SK-N-SH treated with all-trans-retinoic acid at 6 μM for 48 hours (cell line): ENCODE results near the gene CYP8B1.

Experiments
- ATAC-seq: fragments of 200-7000 bp; cut with Tn5 transposase; 3 replicates; pipeline ENCODE4 v1.9.1; 2020; ENCODE audit warnings: mild to moderate bottlenecking, moderate library complexity
- ARNTL ChIP-seq: fragments of 450-650 bp; formaldehyde crosslinking; IDR thresholded peaks from 2 replicates; pipeline ENCODE4 v1.5.0; 2020; ENCODE audit warnings: low read depth, mild to moderate bottlenecking, moderate library complexity, borderline replicate concordance
- BACH2 ChIP-seq: fragments of 250-450 bp; sonication (Bioruptor Pico); IDR thresholded peaks from 2 replicates; pipeline ENCODE4 v1.9.0; 2021; ENCODE audit warnings: mild to moderate bottlenecking, borderline replicate concordance
- CREB5 ChIP-seq: fragments of 250-450 bp; sonication (Bioruptor Pico); IDR thresholded peaks from 2 replicates; pipeline ENCODE4 v1.5.1; 2020; ENCODE audit warnings: low read depth, mild to moderate bottlenecking, moderate library complexity
- CSDC2 ChIP-seq: fragments of 250-450 bp; sonication (Bioruptor Pico); IDR thresholded peaks from 2 replicates; pipeline ENCODE4 v1.5.0; 2020; ENCODE audit warnings: mild to moderate bottlenecking, moderate library complexity
- CSRNP3 ChIP-seq: fragments of 250-450 bp; sonication (Bioruptor Pico); IDR thresholded peaks from 2 replicates; pipeline ENCODE4 v1.5.1; 2021; ENCODE audit warnings: mild to moderate bottlenecking, moderate library complexity
- ESRRG ChIP-seq: fragments of 250-450 bp; sonication (Bioruptor Pico); IDR thresholded peaks from 2 replicates; pipeline ENCODE4 v1.6.1; 2021; ENCODE audit warnings: mild to moderate bottlenecking
- GLIS3 ChIP-seq: fragments of 250-450 bp; sonication (Bioruptor Pico); IDR thresholded peaks from 2 replicates; pipeline ENCODE4 v1.5.0; 2020; ENCODE audit warnings: mild to moderate bottlenecking, moderate library complexity
- ISL1 ChIP-seq: fragments of 250-450 bp; sonication (Bioruptor Pico); IDR thresholded peaks from 2 replicates; pipeline ENCODE4 v2.1.2; 2022; ENCODE audit warnings: mild to moderate bottlenecking, moderate library complexity
- OSR1 ChIP-seq: fragments of 250-450 bp; sonication (Bioruptor Pico); IDR thresholded peaks from 2 replicates; pipeline ENCODE4 v1.8.0; 2022; ENCODE audit warnings: moderate library complexity, mild to moderate bottlenecking, inconsistent platforms
- PATZ1 ChIP-seq: fragments of 250-450 bp; sonication (Bioruptor Pico); IDR thresholded peaks from 2 replicates; pipeline ENCODE4 v1.8.0; 2020; ENCODE audit warnings: mild to moderate bottlenecking, moderate library complexity, borderline replicate concordance
- POU6F1 ChIP-seq: fragments of 250-450 bp; sonication (Bioruptor Pico); IDR thresholded peaks from 2 replicates; pipeline ENCODE4 v1.8.0; 2021; ENCODE audit warnings: low read depth, mild to moderate bottlenecking, moderate library complexity, borderline replicate concordance
- PPARA ChIP-seq: fragments of 250-450 bp; sonication (Bioruptor Pico); IDR thresholded peaks from 2 replicates; pipeline ENCODE4 v1.5.0; 2020; ENCODE audit warnings: mild to moderate bottlenecking, borderline replicate concordance
- RARB ChIP-seq: fragments of 250-450 bp; sonication (Bioruptor Pico); IDR thresholded peaks from 2 replicates; pipeline ENCODE4 v1.8.0; 2021; ENCODE audit warnings: mild to moderate bottlenecking, moderate library complexity
- SNAI2 ChIP-seq: fragments of 250-450 bp; sonication (Bioruptor Pico); IDR thresholded peaks from 2 replicates; pipeline ENCODE4 v1.5.0; 2020; ENCODE audit warnings: mild to moderate bottlenecking, moderate library complexity
- TCF4 ChIP-seq: fragments of 250-450 bp; sonication (Bioruptor Pico); IDR thresholded peaks from 2 replicates; pipeline ENCODE4 v1.8.0; 2021; ENCODE audit warnings: mild to moderate bottlenecking, moderate library complexity, borderline replicate concordance
- TOX ChIP-seq: fragments of 250-450 bp; sonication (Bioruptor Pico); IDR thresholded peaks from 2 replicates; pipeline ENCODE4 v1.8.0; 2021; ENCODE audit warnings: mild to moderate bottlenecking, moderate library complexity, borderline replicate concordance
- ZC3H10 ChIP-seq: fragments of 250-450 bp; sonication (Bioruptor Pico); IDR thresholded peaks from 2 replicates; pipeline ENCODE4 v1.5.1; 2021; ENCODE audit warnings: mild to moderate bottlenecking, moderate library complexity
- ZFP3 ChIP-seq: fragments of 250-450 bp; sonication (Bioruptor Pico); IDR thresholded peaks from 2 replicates; pipeline ENCODE4 v1.5.0; 2020; ENCODE audit warnings: mild to moderate bottlenecking, moderate library complexity
- ZFP30 ChIP-seq: fragments of 450-650 bp; formaldehyde crosslinking; IDR thresholded peaks from 2 replicates; pipeline ENCODE4 v1.5.0; 2022; ENCODE audit warnings: mild to moderate bottlenecking, moderate library complexity
- ZNF565 ChIP-seq: fragments of 450-650 bp; formaldehyde crosslinking; conservative IDR thresholded peaks from 2 replicates; pipeline ENCODE4 v1.5.0; 2020; ENCODE audit warnings: low read depth, mild to moderate bottlenecking, moderate library complexity
- ZNF8 ChIP-seq: fragments of 450-650 bp; formaldehyde crosslinking; IDR thresholded peaks from 2 replicates; pipeline ENCODE4 v1.5.0; 2020; ENCODE audit warnings: mild to moderate bottlenecking, moderate library complexity

Gene CYP8B1

GRCh38 chr3:42851228-42851834 lies 24.3 kb downstream of the CYP8B1 start:
- ATAC-seq = no peak; the same call in 2 of the 3 replicates
- no peak for TF ChIP-seq SNAI2
- no peak for TF ChIP-seq GLIS3 (CRISPR knock-in tag)
- no peak for TF ChIP-seq POU6F1 (CRISPR knock-in tag)
- TF ChIP-seq ZFP3 (CRISPR knock-in tag) = no peak
- TF ChIP-seq TCF4 (CRISPR knock-in tag) = no peak
- TF ChIP-seq ARNTL (CRISPR knock-in tag) = no peak
- no peak for TF ChIP-seq OSR1 (CRISPR knock-in tag)
- TF ChIP-seq PPARA (CRISPR knock-in tag) = no peak
- no peak for TF ChIP-seq CSRNP3 (CRISPR knock-in tag)
- TF ChIP-seq ZC3H10 (CRISPR knock-in tag) = no peak
- TF ChIP-seq BACH2 = no peak
- TF ChIP-seq ZNF565 = no peak
- no peak for TF ChIP-seq ZNF8
- no peak for TF ChIP-seq CSDC2 (CRISPR knock-in tag)
- no peak for TF ChIP-seq ISL1 (CRISPR knock-in tag)
- no peak for TF ChIP-seq ESRRG (CRISPR knock-in tag)

GRCh38 chr3:42850263-42850662 lies 25.4 kb downstream of the CYP8B1 start:
- no peak for ATAC-seq
- no peak for TF ChIP-seq ZNF565
- no peak for TF ChIP-seq TCF4 (CRISPR knock-in tag)
- TF ChIP-seq CSRNP3 (CRISPR knock-in tag) = no peak
- TF ChIP-seq CREB5 (CRISPR knock-in tag) = no peak
- no peak for TF ChIP-seq TOX
- no peak for TF ChIP-seq POU6F1 (CRISPR knock-in tag)
- TF ChIP-seq ZNF8 = no peak

- ATAC-seq = no peak
- TF ChIP-seq PPARA (CRISPR knock-in tag) = no peak
- no peak for TF ChIP-seq ZC3H10 (CRISPR knock-in tag)
- no peak for TF ChIP-seq TOX
- TF ChIP-seq ESRRG (CRISPR knock-in tag) = no peak
- no peak for TF ChIP-seq CSDC2 (CRISPR knock-in tag)
- TF ChIP-seq ZNF565 = no peak
- TF ChIP-seq BACH2 = no peak
- no peak for TF ChIP-seq PATZ1 (CRISPR knock-in tag)
- TF ChIP-seq SNAI2 = no peak
- TF ChIP-seq ZFP30 (CRISPR knock-in tag) = no peak
- no peak for TF ChIP-seq TCF4 (CRISPR knock-in tag)
- no peak for TF ChIP-seq ISL1 (CRISPR knock-in tag)
- no peak for TF ChIP-seq GLIS3 (CRISPR knock-in tag)
- TF ChIP-seq RARB (CRISPR knock-in tag) = no peak
- no peak for TF ChIP-seq POU6F1 (CRISPR knock-in tag)
- TF ChIP-seq CREB5 (CRISPR knock-in tag) = no peak
- no peak for TF ChIP-seq ZFP3 (CRISPR knock-in tag)
Measured at GRCh38 chr3:42849017-42849416, 26.7 kb downstream of the CYP8B1 start.
